IMR-90 (cell line): ENCODE data around the gene GPC6. TPM values are rescaled to one million over a fixed set of nuclear protein-coding genes. Genes with fewer than 3 reads are reported as not detected.

Experiments
- ATAC-seq: fragments of 200-7000 bp; cut with Tn5 transposase; 2 replicates; pipeline ENCODE4 v1.9.1; 2020; ENCODE audit warnings: low read depth, mild to moderate bottlenecking, moderate library complexity
- BruUV-seq: library from RNA; stranded (reverse); fragments of 400-500 nt; replicated peaks from 2 replicates; lab custom pipeline; 2021; lab: Mats Ljungman, UMichigan
- CTCF ChIA-PET: fragments of 300-600 bp; formaldehyde crosslinking; extraction: SDS; loops from one replicate; lab custom pipeline; 2021; ENCODE audit warnings: antibody characterized with exemption; lab: Yijun Ruan, JAX
- POLR2A ChIA-PET: fragments of 300-600 bp; sonication (Branson Sonifier 250); formaldehyde crosslinking; loops from one replicate; lab custom pipeline; 2022; ENCODE audit warnings: antibody characterized with exemption; ENCODE audit not compliant: unreplicated experiment; lab: Charles Lee
- DNase-seq: peaks from one replicate; pipeline ENCODE4 v3.0.0; 2013
- H2AFZ ChIP-seq: replicated peaks from 2 replicates; pipeline ENCODE3; 2013; ENCODE audit warnings: low read length, mild to moderate bottlenecking; ENCODE audit not compliant: poor library complexity
- H2AK5ac ChIP-seq: 2 replicates; pipeline ENCODE4 v1.6.1; 2013; ENCODE audit warnings: low read depth, low read length, inconsistent platforms
- H2AK9ac ChIP-seq: replicated peaks from 2 replicates; pipeline ENCODE3; 2013; ENCODE audit warnings: mild to moderate bottlenecking, low read depth, low read length, moderate library complexity; ENCODE audit not compliant: poor library complexity
- H2BK120ac ChIP-seq: 2 replicates; pipeline ENCODE4 v1.6.1; 2013; ENCODE audit warnings: low read depth, low read length, inconsistent platforms
- H2BK15ac ChIP-seq: 3 replicates; pipeline ENCODE4 v1.6.1; 2013; ENCODE audit warnings: low read depth, low read length, inconsistent platforms
- H2BK20ac ChIP-seq: 2 replicates; pipeline ENCODE4 v1.6.1; 2013; ENCODE audit warnings: low read depth, mild to moderate bottlenecking, inconsistent platforms, low read length, moderate library complexity
- H2BK5ac ChIP-seq: 2 replicates; pipeline ENCODE4 v1.6.1; 2013; ENCODE audit warnings: mild to moderate bottlenecking, low read depth, low read length, inconsistent platforms; ENCODE audit not compliant: poor library complexity, severe bottlenecking
- H3K14ac ChIP-seq: replicated peaks from 2 replicates; pipeline ENCODE4 v1.6.1; 2013; ENCODE audit warnings: low read depth, low read length, inconsistent platforms
- H3K18ac ChIP-seq: 2 replicates; pipeline ENCODE4 v1.6.1; 2013; ENCODE audit warnings: low read depth, low read length, control low read depth
- H3K23ac ChIP-seq: 2 replicates; pipeline ENCODE4 v1.6.1; 2013; ENCODE audit warnings: low read depth, low read length, inconsistent platforms
- H3K27ac ChIP-seq: 2 replicates; pipeline ENCODE4 v1.5.1; 2013; ENCODE audit warnings: mild to moderate bottlenecking, control low read depth, low read length; ENCODE audit not compliant: insufficient read depth
- H3K27me3 ChIP-seq: 2 replicates; pipeline ENCODE4 v1.6.1; 2013; ENCODE audit warnings: low read length; ENCODE audit not compliant: control insufficient read depth, insufficient read depth
- H3K36me3 ChIP-seq: 2 replicates; pipeline ENCODE4 v1.6.1; 2013; ENCODE audit warnings: low read length, mixed read lengths; ENCODE audit not compliant: control insufficient read depth, insufficient read depth
- H3K4ac ChIP-seq: 2 replicates; pipeline ENCODE4 v1.6.1; 2013; ENCODE audit warnings: low read depth, low read length, inconsistent platforms
- H3K4me1 ChIP-seq: 2 replicates; pipeline ENCODE4 v1.6.1; 2013; ENCODE audit warnings: low read length, mixed read lengths; ENCODE audit not compliant: control insufficient read depth, insufficient read depth
- H3K4me2 ChIP-seq: 2 replicates; pipeline ENCODE4 v1.6.1; 2013; ENCODE audit warnings: low read depth, mild to moderate bottlenecking, control low read depth, low read length, moderate library complexity
- H3K4me3 ChIP-seq: 2 replicates; pipeline ENCODE4 v1.5.1; 2013; ENCODE audit warnings: low read depth, mild to moderate bottlenecking, control low read depth, low read length, moderate library complexity; ENCODE audit not compliant: insufficient read depth
- H3K56ac ChIP-seq: 2 replicates; pipeline ENCODE4 v1.6.1; 2013; ENCODE audit warnings: low read length, inconsistent platforms; ENCODE audit not compliant: insufficient read depth; ENCODE audit errors: extremely low read depth
- H3K79me1 ChIP-seq, 2 experiments: 2 replicates each; pipeline ENCODE4 v1.6.1; 2013; ENCODE audit warnings: low read length in 2 of 2, inconsistent platforms in 1 of 2, low read depth in 1 of 2
- H3K9ac ChIP-seq: 2 replicates; pipeline ENCODE4 v1.6.1; 2013; ENCODE audit warnings: low read depth, low read length, control low read depth
- H3K9me1 ChIP-seq: 2 replicates; pipeline ENCODE4 v1.6.1; 2013; ENCODE audit warnings: low read length, inconsistent platforms; ENCODE audit not compliant: insufficient read depth
- H3K9me3 ChIP-seq: 2 replicates; pipeline ENCODE4 v1.6.1; 2013; ENCODE audit warnings: low read length; ENCODE audit not compliant: control insufficient read depth, insufficient read depth
- H4K20me1 ChIP-seq: 2 replicates; pipeline ENCODE4 v1.6.1; 2013; ENCODE audit warnings: low read length, inconsistent platforms; ENCODE audit not compliant: insufficient read depth
- H4K5ac ChIP-seq: 2 replicates; pipeline ENCODE4 v1.6.1; 2013; ENCODE audit warnings: mild to moderate bottlenecking, low read depth, low read length, control low read depth
- H4K8ac ChIP-seq, 2 experiments: 2 replicates each; pipeline ENCODE4 v1.6.1; 2013; ENCODE audit warnings: low read depth in 2 of 2, low read length in 2 of 2, control low read depth in 1 of 2, inconsistent platforms in 1 of 2
- H4K91ac ChIP-seq: 2 replicates; pipeline ENCODE4 v1.6.1; 2013; ENCODE audit warnings: low read depth, low read length, inconsistent platforms; ENCODE audit not compliant: insufficient read depth
- CEBPB ChIP-seq: IDR thresholded peaks from 2 replicates; pipeline ENCODE4 v1.6.1; 2012; ENCODE audit warnings: low read depth, low read length, improper control_type of control experiment
- CHD1 ChIP-seq: IDR thresholded peaks from 2 replicates; pipeline ENCODE4 v1.6.1; 2012; ENCODE audit warnings: low read depth, low read length, improper control_type of control experiment
- FOS ChIP-seq: fragments of 150-350 bp; IDR thresholded peaks from 2 replicates; pipeline ENCODE4 v1.6.1; 2016; ENCODE audit warnings: low read depth, low read length
- MAFK ChIP-seq: IDR thresholded peaks from 2 replicates; pipeline ENCODE4 v1.6.1; 2012; ENCODE audit warnings: low read depth, low read length, improper control_type of control experiment
- MXI1 ChIP-seq: IDR thresholded peaks from 2 replicates; pipeline ENCODE4 v1.6.1; 2012; ENCODE audit warnings: low read depth, mild to moderate bottlenecking, low read length, moderate library complexity, borderline replicate concordance
- NFE2L2 ChIP-seq: fragments of 150-350 bp; IDR thresholded peaks from 2 replicates; pipeline ENCODE4 v1.6.1; 2016; ENCODE audit warnings: low read depth, mild to moderate bottlenecking, low read length
- POLR2A ChIP-seq: IDR thresholded peaks from 2 replicates; pipeline ENCODE4 v1.6.1; 2012; ENCODE audit warnings: mild to moderate bottlenecking, low read depth, low read length
- RCOR1 ChIP-seq: IDR thresholded peaks from 2 replicates; pipeline ENCODE4 v1.6.1; 2012; ENCODE audit warnings: mild to moderate bottlenecking, low read length, improper control_type of control experiment; ENCODE audit not compliant: insufficient replicate concordance
- RFX5 ChIP-seq: IDR thresholded peaks from 2 replicates; pipeline ENCODE4 v1.8.0; 2012; ENCODE audit warnings: low read depth, mild to moderate bottlenecking, low read length, moderate library complexity
- SMC3 ChIP-seq: fragments of 150-350 bp; IDR thresholded peaks from 2 replicates; pipeline ENCODE4 v1.6.1; 2016; ENCODE audit warnings: low read depth, mild to moderate bottlenecking, antibody characterized with exemption, low read length, moderate library complexity
- WGBS, 2 experiments: methylation state at CpG; one replicate each; pipeline versions ENCODE4 v1.1.5 to v1.1.7; 2013; ENCODE audit warnings: missing lambda C conversion rate in 2 of 2; ENCODE audit not compliant: insufficient read length in 1 of 2; ENCODE audit errors: extremely low coverage in 2 of 2; 5-methylcytosine and 5-hydroxymethylcytosine counted together
- dilution Hi-C: fragments of 300-500 bp; cut with HindIII; formaldehyde crosslinking; loops from one replicate; pipeline ENCODE4 v1.14.3; 2018; ENCODE audit warnings: low sequenced_read_pairs; ENCODE audit not compliant: unreplicated experiment
- in situ Hi-C: fragments of 300-500 bp; cut with MboI; formaldehyde crosslinking; loops from 3 replicates; pipeline ENCODE4 v1.14.3; 2019; ENCODE audit warnings: low sequenced_read_pairs, inconsistent platforms, mixed read lengths
- intact Hi-C: fragments of 100-400 bp; cut with micrococcal nuclease; formaldehyde crosslinking; loops from 2 replicates; pipeline ENCODE4 v1.10.0; 2022
- polyA plus RNA-seq, 3 experiments: library from polyadenylated mRNA; depleted of rRNA; stranded (reverse); fragments of >200 nt; gene quantifications; 2 replicates each; pipeline ENCODE4 v1.2.3, GENCODE V29; 2012; ENCODE audit warnings: low replicate concordance in 1 of 3
- total RNA-seq: library from RNA; depleted of rRNA; stranded (reverse); fragments of >200 nt; gene quantifications from 2 replicates; pipeline ENCODE4 v1.2.3, GENCODE V29; 2012

GPC6 gene
- total and polyA plus RNA-seq, 2 of the 4 experiments (the other 2 are of a cell fraction), result 14.9 to 39.4 TPM

DNA sequence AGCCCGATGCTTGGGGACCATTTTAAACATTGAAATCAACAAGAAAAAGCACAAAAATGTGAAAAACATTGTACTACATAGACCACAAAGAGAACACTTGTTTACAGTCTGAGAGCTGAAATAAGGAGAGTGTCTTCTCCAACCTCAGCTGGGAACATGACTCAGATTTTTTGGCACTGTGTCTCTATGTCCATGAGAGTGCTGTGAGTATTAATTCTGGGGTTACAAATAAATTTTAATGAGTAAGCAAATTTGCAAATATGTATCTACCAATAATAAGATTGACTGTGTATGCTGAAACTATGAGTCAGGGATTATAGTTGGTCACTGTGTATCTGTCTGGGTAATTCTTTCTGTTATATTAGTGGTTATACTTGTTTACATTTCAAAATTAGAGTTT lies 1078.9 kb downstream of the GPC6 start:
- peaks cover 10% of the 10 kb centered on the region for H3K4me1 ChIP-seq
- no peaks in the 10 kb centered on the region for H4K20me1 ChIP-seq
- no peak overlapping the region for H3K9ac ChIP-seq
- H2AK9ac ChIP-seq, result no peak overlapping the region
- H3K79me1 ChIP-seq, result no peaks in the 10 kb centered on the region
- no peak overlapping the region for H4K5ac ChIP-seq
- TF ChIP-seq CEBPB (no peak), CHD1 (no peak), SMC3 (no peak), RCOR1 (no peak), MAFK (peak; percentile 97), NFE2L2 (peak; percentile 45; the same call in 1 of the 2 replicates), FOS (peak; percentile 58), POLR2A (no peak), RFX5 (no peak), MXI1 (no peak)
- H3K27ac ChIP-seq, result no peak overlapping the region
- intact Hi-C loops (loop anchor here (5.0 kb wide), 1 partner anchor 53 kb away; no protein-coding TSS in a partner anchor), in situ Hi-C loops (no loop called here), dilution Hi-C loops (no loop called here)
- H2BK120ac ChIP-seq, result no peak overlapping the region
- no peak overlapping the region for H3K4ac ChIP-seq
- no TSS peak for BruUV-seq
- no peak overlapping the region for H4K91ac ChIP-seq
- no peak overlapping the region for H3K4me3 ChIP-seq
- no peaks in the 10 kb centered on the region for H3K36me3 ChIP-seq
- no peak overlapping the region for H2BK5ac ChIP-seq
- H2AK5ac ChIP-seq, result no peak overlapping the region
- H4K8ac ChIP-seq, result no peak overlapping the region
- no peak overlapping the region for H2AFZ ChIP-seq
- H3K9me1 ChIP-seq, result peaks cover 6% of the 10 kb centered on the region; the same call in 1 of the 2 replicates
- ATAC-seq, result peak; percentile 79
- no peaks in the 10 kb centered on the region for H3K27me3 ChIP-seq
- no peak overlapping the region for H3K23ac ChIP-seq
- H2BK15ac ChIP-seq, result no peak overlapping the region
- ChIA-PET CTCF (no interaction called here), POLR2A (no interaction called here)
- no peak overlapping the region for H3K14ac ChIP-seq
- no peak overlapping the region for H3K56ac ChIP-seq
- no peaks in the 10 kb centered on the region for H3K9me3 ChIP-seq
- DNase-seq, result peak; percentile 90
- no peak overlapping the region for H3K4me2 ChIP-seq
- no CpG with 5 or more reads among the region's 1 CpG for WGBS, 2 experiments
- no peak overlapping the region for H3K18ac ChIP-seq
- H2BK20ac ChIP-seq, result no peak overlapping the region
